ENCODE results near the gene LRRC3C.

The LRRC3C gene

DNA sequence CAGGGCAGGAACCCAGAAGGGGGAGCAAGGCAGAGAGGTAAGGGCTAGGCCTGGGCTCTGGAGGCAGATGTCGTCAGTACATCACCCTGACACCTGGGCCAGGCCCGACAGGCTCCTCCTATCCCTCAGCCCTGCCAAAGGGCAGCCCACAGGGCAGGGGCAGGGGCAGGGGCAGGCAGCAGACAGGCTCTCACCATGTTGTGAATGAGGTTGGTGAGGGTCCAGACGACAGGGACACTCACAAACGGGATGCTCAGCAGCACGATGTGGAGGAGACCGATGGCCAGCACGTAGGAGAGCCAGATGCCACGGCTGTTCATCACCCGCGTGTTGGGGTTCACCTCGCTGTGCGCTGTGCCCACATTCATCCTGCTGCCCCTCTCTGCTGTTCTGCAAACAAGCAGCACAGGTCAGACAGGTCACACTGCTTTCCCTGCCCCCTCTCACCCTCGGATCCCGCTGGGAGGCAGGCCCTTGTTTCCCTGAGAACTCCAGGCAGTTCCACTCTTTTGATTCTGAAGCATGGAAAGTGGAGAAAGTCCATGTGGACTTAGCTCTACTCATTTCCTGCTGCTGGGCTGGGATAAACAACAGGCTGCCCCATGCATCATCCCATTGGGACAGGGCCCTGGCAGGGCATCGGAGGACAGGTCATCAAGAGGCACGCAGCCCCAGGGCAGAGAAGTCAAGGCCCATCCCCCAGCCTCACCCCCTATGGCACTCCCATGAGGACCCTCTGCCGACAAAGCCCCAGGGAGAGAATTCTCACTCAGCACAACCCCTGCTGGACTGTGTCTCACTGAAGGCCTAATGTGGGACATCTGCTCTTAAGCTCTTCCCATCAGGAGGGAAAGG is 3.5 kb upstream of the LRRC3C start:
- no peaks in the 10 kb centered on the region for H3K9me3 ChIP-seq (ENCODE audit: insufficient read depth, low read length)
- no peaks in the 10 kb centered on the region for H3K27me3 ChIP-seq (ENCODE audit: low read length)
- H3F3A ChIP-seq (ENCODE audit: insufficient read depth), result no peaks in the 10 kb centered on the region
- TF ChIP-seq, protein P1, sequence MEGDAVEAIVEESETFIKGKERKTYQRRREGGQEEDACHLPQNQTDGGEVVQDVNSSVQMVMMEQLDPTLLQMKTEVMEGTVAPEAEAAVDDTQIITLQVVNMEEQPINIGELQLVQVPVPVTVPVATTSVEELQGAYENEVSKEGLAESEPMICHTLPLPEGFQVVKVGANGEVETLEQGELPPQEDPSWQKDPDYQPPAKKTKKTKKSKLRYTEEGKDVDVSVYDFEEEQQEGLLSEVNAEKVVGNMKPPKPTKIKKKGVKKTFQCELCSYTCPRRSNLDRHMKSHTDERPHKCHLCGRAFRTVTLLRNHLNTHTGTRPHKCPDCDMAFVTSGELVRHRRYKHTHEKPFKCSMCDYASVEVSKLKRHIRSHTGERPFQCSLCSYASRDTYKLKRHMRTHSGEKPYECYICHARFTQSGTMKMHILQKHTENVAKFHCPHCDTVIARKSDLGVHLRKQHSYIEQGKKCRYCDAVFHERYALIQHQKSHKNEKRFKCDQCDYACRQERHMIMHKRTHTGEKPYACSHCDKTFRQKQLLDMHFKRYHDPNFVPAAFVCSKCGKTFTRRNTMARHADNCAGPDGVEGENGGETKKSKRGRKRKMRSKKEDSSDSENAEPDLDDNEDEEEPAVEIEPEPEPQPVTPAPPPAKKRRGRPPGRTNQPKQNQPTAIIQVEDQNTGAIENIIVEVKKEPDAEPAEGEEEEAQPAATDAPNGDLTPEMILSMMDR (IDR thresholded peaks at IDR 0.05; ENCODE audit: insufficient read depth, low read length, poor library complexity, severe bottlenecking), result no peak
- no peak for TF ChIP-seq EZH2phosphoT487 (conservative IDR thresholded peaks at IDR 0.05; ENCODE audit: low read length)
- no peak overlapping the region for H2AFZ ChIP-seq (ENCODE audit: low read depth, low read length, severe bottlenecking)
- H3K9ac ChIP-seq (ENCODE audit: low read length), result no peak overlapping the region
- H4K20me1 ChIP-seq (ENCODE audit: low read depth, low read length), result no peaks in the 10 kb centered on the region
- no peak overlapping the region for H3K27ac ChIP-seq (ENCODE audit: low read depth, low read length)
- peaks cover 31% of the 10 kb centered on the region for H3K79me2 ChIP-seq (ENCODE audit: insufficient read depth, low read length)
- no peak overlapping the region for H3K4me2 ChIP-seq (ENCODE audit: low read depth, low read length, poor library complexity, severe bottlenecking)
- H3K9me2 ChIP-seq (replicated peaks; ENCODE audit: insufficient read depth, low read length), result no peaks in the 10 kb centered on the region
- H3K4me3 ChIP-seq (ENCODE audit: insufficient read depth, low read length, poor library complexity, severe bottlenecking), result no peak overlapping the region
- no peaks in the 10 kb centered on the region for H3K36me3 ChIP-seq (ENCODE audit: low read length)

DNA sequence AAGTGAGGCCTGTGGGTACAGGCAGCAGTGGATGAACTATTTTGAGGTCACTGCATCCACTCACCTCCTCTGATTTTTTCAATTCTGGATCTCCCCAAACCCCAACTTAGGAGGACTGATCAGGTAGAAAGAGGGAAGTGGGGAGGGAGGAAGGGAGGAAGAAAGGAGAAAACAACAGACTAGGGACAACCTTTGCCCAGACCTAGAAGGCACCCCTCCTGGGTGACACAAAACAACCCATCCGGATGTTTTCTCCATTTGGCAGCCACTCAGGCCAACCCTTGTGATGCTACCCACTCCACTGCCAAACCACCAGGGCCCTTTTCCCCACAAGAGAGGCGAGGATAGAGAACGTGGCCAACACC is 2.9 kb upstream of the LRRC3C start:
- Histone ChIP-seq H3K27ac (ENCODE audit: low read depth, low read length) (no peak overlapping the region), H2AFZ (ENCODE audit: low read depth, low read length, severe bottlenecking) (no peak overlapping the region), H3K27me3 (ENCODE audit: low read length) (no peaks in the 10 kb centered on the region), H3F3A (ENCODE audit: insufficient read depth) (no peaks in the 10 kb centered on the region), H3K9me3 (ENCODE audit: insufficient read depth, low read length) (no peaks in the 10 kb centered on the region), H3K9me2 (replicated peaks; ENCODE audit: insufficient read depth, low read length) (no peaks in the 10 kb centered on the region), H3K9ac (ENCODE audit: low read length) (no peak overlapping the region), H3K4me2 (ENCODE audit: low read depth, low read length, poor library complexity, severe bottlenecking) (no peak overlapping the region), H3K4me3 (ENCODE audit: insufficient read depth, low read length, poor library complexity, severe bottlenecking) (no peak overlapping the region), H3K36me3 (ENCODE audit: low read length) (no peaks in the 10 kb centered on the region), H4K20me1 (ENCODE audit: low read depth, low read length) (no peaks in the 10 kb centered on the region), H3K79me2 (ENCODE audit: insufficient read depth, low read length) (peaks cover 31% of the 10 kb centered on the region)
- TF ChIP-seq EZH2phosphoT487 (conservative IDR thresholded peaks at IDR 0.05; ENCODE audit: low read length), result no peak

DNA sequence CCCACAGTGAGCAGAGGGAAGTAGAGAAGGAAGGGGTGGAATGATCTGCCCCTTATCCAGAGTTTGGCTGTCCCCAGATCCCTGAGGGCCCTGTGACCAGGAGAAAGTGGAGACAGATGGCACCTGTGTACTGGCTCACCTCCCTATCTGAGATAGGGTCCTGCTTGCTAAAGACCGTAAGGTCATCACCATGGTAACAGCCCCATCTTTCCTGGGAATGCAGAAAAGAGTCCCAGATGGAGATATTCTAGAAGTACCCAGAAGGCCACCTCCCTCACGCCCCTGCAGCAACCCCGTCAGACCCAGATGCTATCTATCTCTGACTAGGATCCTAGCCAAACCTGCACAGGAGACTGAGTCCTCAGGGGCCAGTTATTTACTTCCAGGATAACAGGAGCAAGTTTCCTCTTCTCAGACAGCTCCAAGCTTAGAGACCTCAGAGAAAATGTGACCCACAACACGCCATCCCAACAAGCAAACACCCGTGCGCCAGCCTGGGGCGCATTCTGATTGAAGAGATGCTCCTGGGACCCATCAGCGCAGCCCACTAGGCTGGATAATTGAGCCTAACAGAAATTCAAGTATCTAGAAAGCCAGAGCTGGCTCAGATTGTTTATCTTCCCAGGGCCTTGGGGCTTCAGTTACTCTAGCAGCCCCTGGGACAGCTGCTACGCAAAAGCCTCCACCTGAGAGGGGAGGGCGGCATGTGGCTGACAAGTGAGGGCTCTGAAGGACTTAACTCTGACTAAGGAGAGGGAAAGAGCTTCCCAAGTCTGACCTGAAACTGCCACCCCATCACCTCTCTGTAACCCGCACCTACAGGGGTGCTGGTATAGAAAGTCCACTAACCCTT is 2.0 kb upstream of the LRRC3C start:
- Histone ChIP-seq H3K4me3 (ENCODE audit: insufficient read depth, low read length, poor library complexity, severe bottlenecking) (peak overlapping the region; percentile 90), H3K9me2 (replicated peaks; ENCODE audit: insufficient read depth, low read length) (no peaks in the 10 kb centered on the region), H4K20me1 (ENCODE audit: low read depth, low read length) (no peaks in the 10 kb centered on the region), H3K27me3 (ENCODE audit: low read length) (no peaks in the 10 kb centered on the region), H3K9ac (ENCODE audit: low read length) (peak overlapping the region; percentile 78), H2AFZ (ENCODE audit: low read depth, low read length, severe bottlenecking) (no peak overlapping the region), H3K27ac (ENCODE audit: low read depth, low read length) (no peak overlapping the region), H3K36me3 (ENCODE audit: low read length) (no peaks in the 10 kb centered on the region), H3K4me2 (ENCODE audit: low read depth, low read length, poor library complexity, severe bottlenecking) (peak overlapping the region; percentile 89), H3F3A (ENCODE audit: insufficient read depth) (no peaks in the 10 kb centered on the region), H3K9me3 (ENCODE audit: insufficient read depth, low read length) (no peaks in the 10 kb centered on the region), H3K79me2 (ENCODE audit: insufficient read depth, low read length) (peaks cover 31% of the 10 kb centered on the region)
- TF ChIP-seq EZH2phosphoT487 (conservative IDR thresholded peaks at IDR 0.05; ENCODE audit: low read length), result no peak
- TF ChIP-seq, protein P1 (IDR thresholded peaks at IDR 0.05; ENCODE audit: insufficient read depth, low read length, poor library complexity, severe bottlenecking), result no peak

Data from SU-DHL-6 (cell line).